ENCODE results near the gene CAB39. TPM values are rescaled to one million over a fixed set of nuclear protein-coding genes. Genes with fewer than 3 reads are reported as not detected.

The CAB39 gene
- polyA plus RNA-seq, 1 donor from 2014 or later, result 118 TPM

- no peak overlapping the region for H3K27ac ChIP-seq (ENCODE audit: low read length)
- peaks cover 4% of the 10 kb centered on the region for H3K36me3 ChIP-seq (ENCODE audit: insufficient read depth, low read length)
- H3K27me3 ChIP-seq (ENCODE audit: insufficient read depth, low read depth, low read length), result no peaks in the 10 kb centered on the region
- no peaks in the 10 kb centered on the region for H4K20me1 ChIP-seq (ENCODE audit: insufficient read depth)
- H3K9me2 ChIP-seq (ENCODE audit: insufficient read depth, low read length), result no peaks in the 10 kb centered on the region
- no peaks in the 10 kb centered on the region for H3K9me3 ChIP-seq (ENCODE audit: low read length)
- H3K9ac ChIP-seq (ENCODE audit: low read length), result no peak overlapping the region
- TF ChIP-seq SMC3 (conservative IDR thresholded peaks at IDR 0.05; ENCODE audit: poor library complexity) (no peak), RAD21 (conservative IDR thresholded peaks at IDR 0.05) (no peak)
- TF ChIP-seq, protein P1, sequence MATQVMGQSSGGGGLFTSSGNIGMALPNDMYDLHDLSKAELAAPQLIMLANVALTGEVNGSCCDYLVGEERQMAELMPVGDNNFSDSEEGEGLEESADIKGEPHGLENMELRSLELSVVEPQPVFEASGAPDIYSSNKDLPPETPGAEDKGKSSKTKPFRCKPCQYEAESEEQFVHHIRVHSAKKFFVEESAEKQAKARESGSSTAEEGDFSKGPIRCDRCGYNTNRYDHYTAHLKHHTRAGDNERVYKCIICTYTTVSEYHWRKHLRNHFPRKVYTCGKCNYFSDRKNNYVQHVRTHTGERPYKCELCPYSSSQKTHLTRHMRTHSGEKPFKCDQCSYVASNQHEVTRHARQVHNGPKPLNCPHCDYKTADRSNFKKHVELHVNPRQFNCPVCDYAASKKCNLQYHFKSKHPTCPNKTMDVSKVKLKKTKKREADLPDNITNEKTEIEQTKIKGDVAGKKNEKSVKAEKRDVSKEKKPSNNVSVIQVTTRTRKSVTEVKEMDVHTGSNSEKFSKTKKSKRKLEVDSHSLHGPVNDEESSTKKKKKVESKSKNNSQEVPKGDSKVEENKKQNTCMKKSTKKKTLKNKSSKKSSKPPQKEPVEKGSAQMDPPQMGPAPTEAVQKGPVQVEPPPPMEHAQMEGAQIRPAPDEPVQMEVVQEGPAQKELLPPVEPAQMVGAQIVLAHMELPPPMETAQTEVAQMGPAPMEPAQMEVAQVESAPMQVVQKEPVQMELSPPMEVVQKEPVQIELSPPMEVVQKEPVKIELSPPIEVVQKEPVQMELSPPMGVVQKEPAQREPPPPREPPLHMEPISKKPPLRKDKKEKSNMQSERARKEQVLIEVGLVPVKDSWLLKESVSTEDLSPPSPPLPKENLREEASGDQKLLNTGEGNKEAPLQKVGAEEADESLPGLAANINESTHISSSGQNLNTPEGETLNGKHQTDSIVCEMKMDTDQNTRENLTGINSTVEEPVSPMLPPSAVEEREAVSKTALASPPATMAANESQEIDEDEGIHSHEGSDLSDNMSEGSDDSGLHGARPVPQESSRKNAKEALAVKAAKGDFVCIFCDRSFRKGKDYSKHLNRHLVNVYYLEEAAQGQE (IDR thresholded peaks at IDR 0.05; ENCODE audit: borderline replicate concordance), result no peak
- no peak overlapping the region for H2AFZ ChIP-seq (ENCODE audit: low read depth, low read length)
- peaks cover 4% of the 10 kb centered on the region for H3K79me2 ChIP-seq (replicated peaks; ENCODE audit: insufficient read depth, low read length)
- no peak overlapping the region for H3K4me3 ChIP-seq (ENCODE audit: low read length)
- H3K4me2 ChIP-seq (ENCODE audit: low read length), result no peak overlapping the region
- no peaks in the 10 kb centered on the region for H3F3A ChIP-seq (ENCODE audit: insufficient read depth, low read length, poor library complexity, severe bottlenecking)
Measured at GRCh38 chr2:230775737-230776136, 63.1 kb downstream of the CAB39 start.

DNA sequence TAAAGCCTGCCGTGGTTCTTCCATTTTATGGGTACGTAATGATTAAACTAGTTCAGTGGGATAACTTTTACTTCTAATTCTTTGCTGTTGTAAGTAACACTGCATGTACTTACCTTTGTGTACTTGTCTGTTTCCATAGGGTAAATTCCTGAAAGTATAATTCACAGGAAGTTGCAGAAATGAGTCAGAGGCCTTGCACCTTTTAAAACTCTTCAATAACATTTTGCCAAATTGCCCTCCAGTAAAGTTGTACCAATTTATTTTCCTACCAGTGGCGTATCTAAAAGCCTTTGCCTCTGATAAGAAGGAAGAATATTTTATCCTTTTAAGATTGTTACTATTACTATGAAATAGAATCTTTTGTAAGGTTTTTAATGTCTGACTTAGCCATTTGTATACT is 65.1 kb downstream of the CAB39 start:
- Histone ChIP-seq H3K9me2 (ENCODE audit: insufficient read depth, low read length) (no peaks in the 10 kb centered on the region), H3F3A (ENCODE audit: insufficient read depth, low read length, poor library complexity, severe bottlenecking) (no peaks in the 10 kb centered on the region), H2AFZ (ENCODE audit: low read depth, low read length) (no peak overlapping the region), H3K4me2 (ENCODE audit: low read length) (no peak overlapping the region), H3K27me3 (ENCODE audit: insufficient read depth, low read depth, low read length) (no peaks in the 10 kb centered on the region), H3K9ac (ENCODE audit: low read length) (no peak overlapping the region), H3K79me2 (replicated peaks; ENCODE audit: insufficient read depth, low read length) (peaks cover 4% of the 10 kb centered on the region), H4K20me1 (ENCODE audit: insufficient read depth) (no peaks in the 10 kb centered on the region), H3K9me3 (ENCODE audit: low read length) (no peaks in the 10 kb centered on the region), H3K36me3 (ENCODE audit: insufficient read depth, low read length) (peaks cover 4% of the 10 kb centered on the region), H3K4me3 (ENCODE audit: low read length) (no peak overlapping the region), H3K27ac (ENCODE audit: low read length) (no peak overlapping the region)
- TF ChIP-seq MXI1 (conservative IDR thresholded peaks at IDR 0.05; ENCODE audit: poor library complexity, severe bottlenecking) (no peak), TAF1 (IDR thresholded peaks at IDR 0.05; ENCODE audit: low read depth) (no peak), EZH2 (IDR thresholded peaks at IDR 0.05; ENCODE audit: borderline replicate concordance, insufficient read depth, low read length, poor library complexity, severe bottlenecking) (no peak), SMC3 (conservative IDR thresholded peaks at IDR 0.05; ENCODE audit: poor library complexity) (no peak), EP300 (conservative IDR thresholded peaks at IDR 0.05; ENCODE audit: poor library complexity, severe bottlenecking) (no peak), POLR2AphosphoS5 (IDR thresholded peaks at IDR 0.05) (no peak), RAD21 (conservative IDR thresholded peaks at IDR 0.05) (no peak)
- TF ChIP-seq, protein P2, sequence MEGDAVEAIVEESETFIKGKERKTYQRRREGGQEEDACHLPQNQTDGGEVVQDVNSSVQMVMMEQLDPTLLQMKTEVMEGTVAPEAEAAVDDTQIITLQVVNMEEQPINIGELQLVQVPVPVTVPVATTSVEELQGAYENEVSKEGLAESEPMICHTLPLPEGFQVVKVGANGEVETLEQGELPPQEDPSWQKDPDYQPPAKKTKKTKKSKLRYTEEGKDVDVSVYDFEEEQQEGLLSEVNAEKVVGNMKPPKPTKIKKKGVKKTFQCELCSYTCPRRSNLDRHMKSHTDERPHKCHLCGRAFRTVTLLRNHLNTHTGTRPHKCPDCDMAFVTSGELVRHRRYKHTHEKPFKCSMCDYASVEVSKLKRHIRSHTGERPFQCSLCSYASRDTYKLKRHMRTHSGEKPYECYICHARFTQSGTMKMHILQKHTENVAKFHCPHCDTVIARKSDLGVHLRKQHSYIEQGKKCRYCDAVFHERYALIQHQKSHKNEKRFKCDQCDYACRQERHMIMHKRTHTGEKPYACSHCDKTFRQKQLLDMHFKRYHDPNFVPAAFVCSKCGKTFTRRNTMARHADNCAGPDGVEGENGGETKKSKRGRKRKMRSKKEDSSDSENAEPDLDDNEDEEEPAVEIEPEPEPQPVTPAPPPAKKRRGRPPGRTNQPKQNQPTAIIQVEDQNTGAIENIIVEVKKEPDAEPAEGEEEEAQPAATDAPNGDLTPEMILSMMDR (IDR thresholded peaks at IDR 0.05; ENCODE audit: poor library complexity, severe bottlenecking), result no peak
- TF ChIP-seq, protein P1 (IDR thresholded peaks at IDR 0.05; ENCODE audit: borderline replicate concordance), result no peak

Measured in neural cell (in vitro differentiated cells).